ENCODE results near the gene CUBN. TPM values are rescaled to one million over a fixed set of nuclear protein-coding genes. Genes with fewer than 3 reads are reported as not detected.

Gene CUBN
- total RNA-seq, 1 donor from 2014 or later: 1.3 TPM

DNA sequence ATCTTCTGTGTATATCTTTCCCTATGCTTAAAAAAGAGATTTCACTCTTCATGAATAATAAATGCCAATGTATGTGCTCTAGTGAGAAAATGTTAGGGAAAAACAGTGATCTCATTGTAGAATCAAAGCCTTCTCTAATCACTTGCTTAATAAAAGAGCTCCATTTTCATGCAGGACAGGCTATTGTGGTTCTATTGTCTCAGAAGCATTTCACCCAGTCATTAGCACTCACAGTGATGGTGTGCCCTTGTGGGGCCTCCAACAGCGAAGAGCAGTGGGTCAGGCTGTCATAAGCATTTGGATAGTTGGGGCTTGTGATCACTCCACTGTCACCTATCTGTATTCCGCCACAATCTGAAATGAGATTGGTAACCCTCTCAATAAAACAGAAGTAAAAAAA, 228.5 kb downstream of the CUBN start:
- Histone ChIP-seq H3K36me3 (no peaks in the 10 kb centered on the region), H3K27me3 (no peaks in the 10 kb centered on the region), H3K27ac (no peak overlapping the region), H3K9me3 (no peaks in the 10 kb centered on the region), H3K4me1 (no peaks in the 10 kb centered on the region), H3K4me3 (no peak overlapping the region)
- TF ChIP-seq, protein P1, sequence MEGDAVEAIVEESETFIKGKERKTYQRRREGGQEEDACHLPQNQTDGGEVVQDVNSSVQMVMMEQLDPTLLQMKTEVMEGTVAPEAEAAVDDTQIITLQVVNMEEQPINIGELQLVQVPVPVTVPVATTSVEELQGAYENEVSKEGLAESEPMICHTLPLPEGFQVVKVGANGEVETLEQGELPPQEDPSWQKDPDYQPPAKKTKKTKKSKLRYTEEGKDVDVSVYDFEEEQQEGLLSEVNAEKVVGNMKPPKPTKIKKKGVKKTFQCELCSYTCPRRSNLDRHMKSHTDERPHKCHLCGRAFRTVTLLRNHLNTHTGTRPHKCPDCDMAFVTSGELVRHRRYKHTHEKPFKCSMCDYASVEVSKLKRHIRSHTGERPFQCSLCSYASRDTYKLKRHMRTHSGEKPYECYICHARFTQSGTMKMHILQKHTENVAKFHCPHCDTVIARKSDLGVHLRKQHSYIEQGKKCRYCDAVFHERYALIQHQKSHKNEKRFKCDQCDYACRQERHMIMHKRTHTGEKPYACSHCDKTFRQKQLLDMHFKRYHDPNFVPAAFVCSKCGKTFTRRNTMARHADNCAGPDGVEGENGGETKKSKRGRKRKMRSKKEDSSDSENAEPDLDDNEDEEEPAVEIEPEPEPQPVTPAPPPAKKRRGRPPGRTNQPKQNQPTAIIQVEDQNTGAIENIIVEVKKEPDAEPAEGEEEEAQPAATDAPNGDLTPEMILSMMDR (IDR thresholded peaks at IDR 0.05): no peak
- intact Hi-C loops (cut with DNase I): no loop called here
- DNase-seq (no peak), ATAC-seq (no peak)

DNA sequence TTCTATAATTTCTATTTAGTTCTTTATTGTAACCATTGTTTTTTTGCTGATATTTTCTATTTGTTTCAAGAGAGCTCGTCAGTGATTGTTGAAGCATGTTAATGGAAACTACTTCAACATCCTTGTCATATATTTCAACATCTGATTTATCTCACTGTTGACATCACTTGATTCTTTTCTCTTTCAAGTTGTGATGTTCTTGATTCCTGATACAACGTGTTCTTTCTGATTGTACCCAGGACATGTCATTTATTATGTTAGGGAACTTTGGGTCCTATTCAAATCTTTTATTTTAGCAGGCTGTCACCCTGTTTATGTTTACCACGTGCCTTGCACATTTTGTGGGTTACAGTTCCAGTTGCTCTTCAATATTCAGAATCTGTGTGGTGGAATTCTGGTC, 232.6 kb downstream of the CUBN start:
- TF ChIP-seq, protein P1 (IDR thresholded peaks at IDR 0.05): no peak
- no peak overlapping the region for H3K27ac ChIP-seq
- no peak overlapping the region for H3K4me3 ChIP-seq
- no peaks in the 10 kb centered on the region for H3K9me3 ChIP-seq
- H3K4me1 ChIP-seq: no peaks in the 10 kb centered on the region
- DNase-seq (no peak), ATAC-seq (no peak)
- intact Hi-C loops (cut with DNase I): no loop called here
- no peaks in the 10 kb centered on the region for H3K36me3 ChIP-seq
- H3K27me3 ChIP-seq: no peaks in the 10 kb centered on the region

DNA sequence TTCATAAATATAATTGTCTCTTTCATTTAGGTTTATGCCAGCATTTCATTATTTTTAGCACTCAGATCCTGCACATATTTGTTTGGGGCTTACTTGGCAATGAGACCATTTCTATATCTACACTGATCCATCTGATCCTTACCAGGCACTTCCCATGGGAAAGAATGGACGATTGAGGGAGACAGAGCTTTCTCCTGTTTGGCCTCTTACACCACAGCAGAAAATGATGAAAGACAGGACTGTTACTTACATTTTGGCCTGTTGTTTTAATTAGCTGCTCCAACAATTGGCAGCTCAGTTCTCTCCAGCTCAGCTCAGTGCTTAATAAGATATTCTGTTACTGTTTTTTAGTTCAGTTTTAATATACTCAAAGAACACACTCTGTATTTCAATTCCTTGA, 234.8 kb downstream of the CUBN start:
- intact Hi-C loops (cut with DNase I): no loop called here
- no peaks in the 10 kb centered on the region for H3K36me3 ChIP-seq
- no peak for ATAC-seq
- TF ChIP-seq, protein P1 (IDR thresholded peaks at IDR 0.05): no peak
- H3K27ac ChIP-seq: no peak overlapping the region
- H3K4me1 ChIP-seq: no peaks in the 10 kb centered on the region
- no peak overlapping the region for H3K4me3 ChIP-seq
- no peak for DNase-seq
- H3K9me3 ChIP-seq: no peaks in the 10 kb centered on the region
- no peaks in the 10 kb centered on the region for H3K27me3 ChIP-seq

DNA sequence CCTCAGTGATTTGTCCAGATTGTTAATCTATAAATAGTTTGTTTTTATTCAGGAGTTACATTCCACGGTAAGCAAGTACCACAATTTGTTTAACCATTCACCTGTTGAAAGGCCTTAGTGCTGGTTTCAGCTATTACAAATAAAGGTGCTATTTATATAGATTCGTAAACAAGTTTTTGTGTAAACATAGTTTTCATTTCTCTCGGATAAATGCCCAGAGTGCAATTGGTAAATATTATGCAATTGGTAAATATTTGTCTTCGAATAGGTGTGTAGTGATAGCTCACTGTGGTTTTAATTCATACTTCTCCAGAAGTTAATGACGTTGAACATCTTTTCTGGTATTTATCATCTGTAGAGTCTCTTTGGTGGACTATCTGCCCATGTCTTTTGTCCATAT, 235.9 kb downstream of the CUBN start:
- intact Hi-C loops (cut with DNase I): no loop called here
- Histone ChIP-seq H3K4me1 (no peaks in the 10 kb centered on the region), H3K9me3 (no peaks in the 10 kb centered on the region), H3K4me3 (no peak overlapping the region), H3K36me3 (no peaks in the 10 kb centered on the region), H3K27me3 (no peaks in the 10 kb centered on the region), H3K27ac (no peak overlapping the region)
- ATAC-seq: no peak
- no peak for DNase-seq
- TF ChIP-seq, protein P1 (IDR thresholded peaks at IDR 0.05): no peak

DNA sequence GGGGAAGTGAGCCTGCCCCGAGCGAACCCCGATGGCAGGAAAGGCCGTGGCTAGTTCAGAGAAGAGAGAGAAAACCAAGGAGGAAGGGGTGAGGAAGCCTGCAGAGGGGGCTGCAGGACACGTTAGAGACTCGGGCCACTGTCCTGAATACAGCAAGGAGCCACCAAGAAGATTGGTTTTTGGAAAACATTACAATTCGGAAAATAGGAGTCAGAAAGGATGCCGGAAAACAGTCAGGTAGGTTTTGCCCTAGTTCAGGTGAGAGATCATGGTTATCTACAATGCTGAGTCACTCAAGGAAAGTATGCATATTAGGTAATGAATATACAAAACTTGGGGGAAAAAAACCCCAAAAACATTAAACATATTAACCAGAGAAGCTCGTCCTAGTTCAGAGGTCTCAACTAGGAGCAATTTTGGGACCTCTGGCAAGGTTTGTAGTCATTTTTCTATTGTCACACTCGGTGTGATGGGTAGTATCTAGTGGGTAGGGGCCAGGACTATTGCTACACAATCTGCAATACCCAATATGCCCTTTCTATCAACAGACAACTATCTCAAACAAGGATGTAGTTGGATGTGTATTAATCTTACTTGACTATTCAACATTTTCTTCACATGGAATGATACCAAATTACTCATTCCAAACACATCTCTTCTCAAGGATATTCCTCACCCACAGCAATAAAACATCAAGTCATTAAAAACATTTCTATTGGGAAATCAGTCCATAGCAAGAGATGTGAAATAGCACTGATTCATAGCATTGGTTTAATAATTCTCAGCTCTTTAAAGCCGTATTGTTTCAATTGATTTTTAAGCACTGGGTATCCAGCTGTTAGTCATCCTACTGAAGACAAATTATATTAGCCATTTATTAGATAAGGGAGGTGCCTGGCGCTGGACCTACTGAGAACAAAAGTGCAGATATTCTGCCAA, 238.0 kb downstream of the CUBN start:
- H3K4me1 ChIP-seq: no peaks in the 10 kb centered on the region
- TF ChIP-seq, protein P1 (IDR thresholded peaks at IDR 0.05): peak; percentile 69
- no peaks in the 10 kb centered on the region for H3K9me3 ChIP-seq
- DNase-seq: peak; percentile 75
- H3K27me3 ChIP-seq: no peaks in the 10 kb centered on the region
- no peaks in the 10 kb centered on the region for H3K36me3 ChIP-seq
- peak overlapping the region; percentile 55 for H3K27ac ChIP-seq
- intact Hi-C loops (cut with DNase I): no loop called here
- peak; percentile 98 for ATAC-seq
- H3K4me3 ChIP-seq: peak overlapping the region; percentile 36

Measured in upper lobe of right lung (tissue), 1 donor.